22Rv1 (cell line): ENCODE data around the gene SERPINB1.

Experiments used
- CTCF ChIP-seq: fragments of 450-650 bp; IDR thresholded peaks from 2 replicates; pipeline ENCODE4 v1.5.1; 2017; ENCODE audit warnings: mild to moderate bottlenecking
- ZFX ChIP-seq: fragments of 450-650 bp; IDR thresholded peaks from 2 replicates; pipeline ENCODE4 v1.6.1; 2017; ENCODE audit warnings: antibody characterized with exemption, borderline replicate concordance

GRCh38 chr6:2861060-2861821 is 19.6 kb upstream of the SERPINB1 start:
- TF ChIP-seq CTCF (no peak), ZFX (no peak)
